Measurements from ENCODE around the gene SEMA5A.

The SEMA5A gene

DNA sequence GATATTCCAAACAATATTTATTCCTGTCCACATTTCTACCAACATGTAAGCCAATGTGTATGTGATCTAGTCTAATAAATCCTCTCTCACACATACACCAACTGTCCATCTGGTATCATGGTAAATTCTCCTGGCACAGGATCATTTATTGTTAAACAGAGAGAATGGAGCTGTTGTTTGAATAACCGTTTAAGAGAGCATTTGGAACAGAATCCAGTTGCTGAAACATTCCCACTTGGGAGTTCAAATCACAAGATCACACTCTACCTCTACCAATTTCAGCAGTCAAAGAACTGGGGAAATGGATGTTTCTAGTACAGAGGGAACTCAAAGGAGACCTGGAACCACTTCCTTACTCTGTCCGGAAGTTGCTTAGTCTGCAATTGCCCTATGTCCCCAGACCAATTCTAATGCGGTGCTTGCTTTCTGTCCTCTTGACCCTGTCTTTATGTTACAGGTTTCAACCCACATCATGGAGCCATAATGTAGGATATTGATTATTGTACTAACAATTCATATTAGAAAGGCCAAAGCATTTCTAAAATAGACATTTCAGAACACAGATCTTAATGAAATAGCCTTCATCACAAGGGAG is 488.4 kb downstream of the SEMA5A start:
- DNase-seq (ENCODE audit: low read depth) = no peak

DNA sequence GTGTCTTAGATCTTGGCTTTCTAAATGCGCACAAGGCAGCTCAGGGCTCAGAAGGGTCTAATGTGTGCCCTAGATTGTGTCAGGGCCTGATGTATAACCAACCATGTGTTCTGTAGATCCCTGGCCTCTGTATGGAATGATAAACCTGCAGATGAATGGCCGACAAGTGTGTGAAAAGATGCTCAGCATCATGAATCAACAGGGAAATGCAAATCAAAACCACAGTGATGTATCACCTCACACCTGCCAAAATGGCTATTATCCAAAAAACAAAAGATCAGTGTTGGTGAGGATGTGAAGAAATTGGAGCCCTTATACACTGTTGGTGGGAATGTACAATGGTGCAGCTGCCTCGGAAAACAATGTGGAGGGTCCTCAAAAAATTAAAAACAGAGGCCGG is 489.8 kb downstream of the SEMA5A start:
- DNase-seq (ENCODE audit: low read depth) = no peak

- no peak for DNase-seq (ENCODE audit: low read depth)
Measured at GRCh38 chr5:9054821-9055589, 490.9 kb downstream of the SEMA5A start.

GRCh38 chr5:9054322-9054721 is 491.6 kb downstream of the SEMA5A start:
- DNase-seq (ENCODE audit: low read depth) = no peak

GRCh38 chr5:9052421-9052820 is 493.5 kb downstream of the SEMA5A start:
- no peak for DNase-seq (ENCODE audit: low read depth)

- DNase-seq (ENCODE audit: low read depth) = no peak
Measured at GRCh38 chr5:9051779-9052178, 494.1 kb downstream of the SEMA5A start.

- no peak for DNase-seq (ENCODE audit: low read depth)
Measured at GRCh38 chr5:9047932-9048331, 497.9 kb downstream of the SEMA5A start.

DNA sequence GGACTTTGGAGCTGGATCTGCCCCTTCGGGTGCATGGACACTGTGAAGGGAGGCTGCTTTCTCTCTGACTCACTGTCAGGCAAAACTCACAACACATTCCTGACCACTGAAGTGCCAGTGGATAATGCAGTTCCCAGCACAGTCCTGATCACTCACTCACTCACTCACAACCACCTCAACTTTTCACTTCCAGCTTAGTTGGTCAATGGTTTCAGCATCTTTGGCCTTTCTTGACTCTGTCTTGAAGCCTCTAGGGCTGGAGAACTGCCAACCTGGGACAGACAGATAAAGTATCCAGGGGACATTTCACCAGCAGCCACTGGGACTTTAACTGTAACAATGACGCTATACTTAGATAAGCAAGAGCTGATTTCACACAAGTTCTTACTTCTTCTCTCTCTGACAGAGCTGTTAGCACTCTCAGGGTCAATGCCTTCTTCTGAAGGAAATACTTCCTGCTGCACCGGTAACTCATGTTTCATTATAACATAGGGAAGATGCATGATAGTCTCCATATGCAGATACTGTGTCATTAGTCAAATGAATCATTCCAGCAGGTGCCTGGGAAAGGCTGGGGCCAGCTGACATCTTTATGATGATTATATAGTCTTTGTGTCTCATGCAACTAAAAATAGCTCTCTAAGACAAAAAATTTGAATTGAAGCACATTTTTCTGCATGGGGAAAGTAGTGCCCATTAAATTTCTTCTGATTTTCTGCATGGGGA is 499.0 kb downstream of the SEMA5A start:
- DNase-seq (ENCODE audit: low read depth) = peak; percentile 31

- no peak for DNase-seq (ENCODE audit: low read depth)
Measured at GRCh38 chr5:9045946-9046345, 499.9 kb downstream of the SEMA5A start.

DNA sequence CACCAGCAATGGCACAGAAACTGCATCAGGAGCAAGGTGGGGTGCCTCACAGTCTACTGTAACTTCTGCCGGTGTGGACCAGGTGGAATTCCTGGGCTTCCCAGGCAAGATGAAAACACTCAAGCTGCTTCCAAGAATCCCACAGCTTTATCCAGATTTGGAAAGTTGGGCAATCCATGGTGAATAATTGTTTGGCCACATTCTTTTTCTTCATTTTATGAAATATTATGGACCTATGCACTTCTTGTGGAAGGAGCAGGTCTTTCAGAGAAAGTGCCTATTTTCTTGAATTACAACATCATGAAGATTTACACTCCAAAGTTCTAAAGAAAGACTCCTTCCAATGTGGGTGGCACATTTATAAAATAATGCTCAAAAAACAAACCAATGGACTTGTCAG is 503.6 kb downstream of the SEMA5A start:
- no peak for DNase-seq (ENCODE audit: low read depth)

DNA sequence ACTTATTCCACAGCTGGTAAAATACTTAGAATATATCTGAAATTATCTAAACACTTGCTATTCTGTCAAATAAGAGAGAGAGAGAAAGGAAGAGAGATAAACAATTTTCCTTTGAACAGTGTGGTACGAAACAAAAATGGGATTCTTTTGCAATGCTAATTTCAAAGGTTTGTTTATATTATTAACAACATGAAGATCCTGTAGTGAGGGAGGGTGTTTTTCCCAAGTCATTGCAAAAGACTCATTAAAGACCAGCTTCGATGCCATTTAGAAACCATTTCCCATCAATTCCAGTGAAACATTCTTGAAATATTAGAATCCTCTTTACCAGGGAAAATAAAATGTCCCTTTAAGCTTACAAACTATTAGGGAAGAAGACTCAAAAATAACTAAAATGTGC is 505.4 kb downstream of the SEMA5A start:
- no peak for DNase-seq (ENCODE audit: low read depth)

DNA sequence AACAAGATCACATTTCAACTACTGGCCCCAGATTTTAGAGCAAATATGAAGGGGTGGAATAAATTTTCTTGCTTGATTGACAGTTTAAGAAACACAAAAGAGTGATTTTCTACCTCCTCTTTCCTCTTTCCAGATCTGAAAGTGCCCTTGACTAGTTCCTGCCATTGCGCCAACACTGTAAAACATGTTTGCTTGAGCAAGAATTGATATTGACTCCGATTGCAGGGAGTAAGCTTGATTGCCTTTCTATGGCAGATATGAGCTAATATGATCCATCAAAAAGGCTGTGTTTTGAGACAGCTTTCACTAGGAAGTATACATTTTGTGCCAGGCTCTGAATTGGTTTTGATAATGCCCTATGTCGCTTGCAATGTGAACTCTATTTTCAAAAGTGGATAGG is 508.8 kb downstream of the SEMA5A start:
- no peak for DNase-seq (ENCODE audit: low read depth)

DNA sequence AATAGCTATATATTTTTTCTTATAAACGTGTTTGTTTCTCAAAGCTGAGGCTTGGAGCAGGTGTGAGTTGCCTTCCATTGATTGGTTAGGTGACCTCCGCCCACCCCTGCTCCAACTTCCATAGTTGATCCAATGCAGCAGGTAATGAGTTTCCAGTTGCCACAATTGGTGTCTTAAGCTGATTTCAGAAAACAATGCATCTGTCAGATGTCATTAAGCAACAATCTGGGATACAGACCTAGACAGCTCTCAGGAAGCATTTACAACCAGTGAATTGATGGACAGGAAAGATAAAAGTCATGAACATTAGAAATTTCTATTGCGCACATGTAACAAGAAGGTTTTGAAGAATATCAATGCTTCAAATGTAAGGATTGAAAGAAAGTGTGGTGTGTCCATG is 510.5 kb downstream of the SEMA5A start:
- no peak for DNase-seq (ENCODE audit: low read depth)

DNA sequence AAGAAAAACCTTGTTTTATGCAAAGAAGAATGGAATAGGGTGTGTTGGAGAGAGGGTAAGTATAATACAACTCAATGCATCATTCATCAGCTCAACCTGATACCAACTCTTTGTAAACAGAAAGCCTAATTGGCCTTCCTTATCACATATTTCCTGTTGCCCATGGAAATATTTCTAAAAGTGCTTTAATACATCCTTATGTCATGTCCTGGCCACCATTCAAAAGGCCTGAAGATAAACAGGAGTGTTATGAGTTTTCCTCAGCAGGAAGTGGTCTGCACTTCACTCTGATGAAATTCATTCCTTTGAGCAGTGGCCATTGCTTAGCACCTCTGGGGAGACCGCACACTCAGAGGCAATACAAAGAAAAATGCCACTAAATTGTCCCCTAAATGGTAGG is 511.2 kb downstream of the SEMA5A start:
- no peak for DNase-seq (ENCODE audit: low read depth)

GRCh38 chr5:9033524-9033923 is 512.4 kb downstream of the SEMA5A start:
- DNase-seq (ENCODE audit: low read depth) = no peak

GRCh38 chr5:9025942-9026341 is 519.9 kb downstream of the SEMA5A start:
- no peak for DNase-seq (ENCODE audit: low read depth)

DNA sequence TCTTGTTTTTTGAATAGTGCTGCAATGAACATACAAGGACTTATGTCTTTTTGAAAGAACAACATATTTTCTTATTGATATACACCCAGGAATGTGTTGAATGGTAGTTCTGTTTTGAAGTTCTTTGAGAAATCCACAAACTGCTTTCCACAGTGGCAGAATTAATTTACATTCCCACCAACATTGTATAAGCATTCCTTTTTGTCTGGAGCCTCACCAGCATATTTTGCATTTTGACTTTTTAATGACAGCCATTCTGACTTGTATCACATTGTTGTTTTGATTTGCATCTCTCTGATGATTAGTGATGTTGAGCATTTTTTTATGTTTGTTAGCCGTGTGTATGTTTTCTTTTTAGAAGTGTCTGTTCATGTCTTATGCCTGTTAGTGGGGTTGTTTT is 524.9 kb downstream of the SEMA5A start:
- no peak for DNase-seq (ENCODE audit: low read depth)

GRCh38 chr5:9015937-9016270 is 530.0 kb downstream of the SEMA5A start:
- DNase-seq (ENCODE audit: low read depth) = no peak

- no peak for DNase-seq (ENCODE audit: low read depth)
Measured at GRCh38 chr5:9015260-9015936, 530.5 kb downstream of the SEMA5A start.

GRCh38 chr5:9013147-9013546 is 532.7 kb downstream of the SEMA5A start:
- DNase-seq (ENCODE audit: low read depth) = no peak

GRCh38 chr5:9009931-9010651 is 535.8 kb downstream of the SEMA5A start:
- peak; percentile 22 for DNase-seq (ENCODE audit: low read depth)

- no peak for DNase-seq (ENCODE audit: low read depth)
Measured at GRCh38 chr5:8997542-8998070, 548.3 kb downstream of the SEMA5A start.
